Sigmoid colon (tissue), 4 donors: ENCODE results near the gene COMMD10.

ENCODE experiments used
- EP300 ChIP-seq, 4 donors: sonication (generic); formaldehyde crosslinking; IDR thresholded peaks; one replicate each; pipeline ENCODE4 v1.6.1; 2017; ENCODE audit warnings: antibody characterized with exemption in 4 of 4
- POLR2A ChIP-seq, 2 donors: fragments of 450-650 bp; IDR thresholded peaks; one replicate each; pipeline ENCODE4 v1.6.1; 2016; ENCODE audit warnings: antibody characterized with exemption in 2 of 2, mild to moderate bottlenecking in 2 of 2, moderate library complexity in 2 of 2
- POLR2AphosphoS5 ChIP-seq, 4 donors: sonication (generic); formaldehyde crosslinking; IDR thresholded peaks; one replicate each; pipeline ENCODE4 v1.6.1; 2017; ENCODE audit warnings: antibody characterized with exemption in 4 of 4
- TF ChIP-seq, protein P1 (sequence below), 4 experiments: fragments of 450-650 bp in 3 of 4; fragments of 200-600 bp in 1 of 4; IDR thresholded peaks; one replicate each; pipeline ENCODE4 v1.5.1; 2016 to 2019; ENCODE audit warnings: antibody characterized with exemption in 4 of 4, mild to moderate bottlenecking in 3 of 4, moderate library complexity in 2 of 4

DNA sequence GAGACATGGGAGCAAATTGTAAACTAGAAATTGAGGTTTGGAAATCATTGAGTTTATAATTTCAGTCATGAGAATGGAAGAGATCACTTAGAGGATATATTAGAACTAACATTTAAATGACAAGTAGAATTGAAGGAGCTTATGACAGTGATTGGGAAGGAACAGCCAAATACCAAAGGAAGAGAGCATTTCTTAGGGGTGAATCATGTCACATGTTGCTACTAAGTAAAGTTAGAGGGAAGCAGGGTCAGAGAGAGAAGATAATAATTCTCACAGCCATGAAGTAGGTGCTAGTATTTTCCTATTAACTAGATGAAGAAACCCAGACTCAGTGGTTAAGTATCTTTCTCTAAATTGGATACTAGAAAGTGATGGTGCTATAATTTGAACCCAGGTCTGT is 59.3 kb downstream of the COMMD10 start:
- TF ChIP-seq, protein P1, sequence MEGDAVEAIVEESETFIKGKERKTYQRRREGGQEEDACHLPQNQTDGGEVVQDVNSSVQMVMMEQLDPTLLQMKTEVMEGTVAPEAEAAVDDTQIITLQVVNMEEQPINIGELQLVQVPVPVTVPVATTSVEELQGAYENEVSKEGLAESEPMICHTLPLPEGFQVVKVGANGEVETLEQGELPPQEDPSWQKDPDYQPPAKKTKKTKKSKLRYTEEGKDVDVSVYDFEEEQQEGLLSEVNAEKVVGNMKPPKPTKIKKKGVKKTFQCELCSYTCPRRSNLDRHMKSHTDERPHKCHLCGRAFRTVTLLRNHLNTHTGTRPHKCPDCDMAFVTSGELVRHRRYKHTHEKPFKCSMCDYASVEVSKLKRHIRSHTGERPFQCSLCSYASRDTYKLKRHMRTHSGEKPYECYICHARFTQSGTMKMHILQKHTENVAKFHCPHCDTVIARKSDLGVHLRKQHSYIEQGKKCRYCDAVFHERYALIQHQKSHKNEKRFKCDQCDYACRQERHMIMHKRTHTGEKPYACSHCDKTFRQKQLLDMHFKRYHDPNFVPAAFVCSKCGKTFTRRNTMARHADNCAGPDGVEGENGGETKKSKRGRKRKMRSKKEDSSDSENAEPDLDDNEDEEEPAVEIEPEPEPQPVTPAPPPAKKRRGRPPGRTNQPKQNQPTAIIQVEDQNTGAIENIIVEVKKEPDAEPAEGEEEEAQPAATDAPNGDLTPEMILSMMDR (IDR thresholded peaks at IDR 0.05), result no peak
- TF ChIP-seq POLR2AphosphoS5 (IDR thresholded peaks at IDR 0.05) (no peak), POLR2A (IDR thresholded peaks at IDR 0.05) (no peak), EP300 (IDR thresholded peaks at IDR 0.05) (no peak)
